Testis (tissue), 2 donors: ENCODE results near the gene IL18RAP.

ENCODE experiments used
- POLR2A ChIP-seq: fragments of 450-650 bp; IDR thresholded peaks from one replicate; pipeline ENCODE4 v1.6.1; 2017; ENCODE audit warnings: antibody characterized with exemption, mild to moderate bottlenecking, moderate library complexity
- TF ChIP-seq, protein P1 (sequence below), 3 experiments: fragments of 450-650 bp in 2 of 3; fragments of 200-600 bp in 1 of 3; sonication (generic) in 1 of 3; IDR thresholded peaks; one replicate each; pipeline ENCODE4 v1.5.1; 2016 to 2019; ENCODE audit warnings: antibody characterized with exemption in 3 of 3, mild to moderate bottlenecking in 2 of 3, moderate library complexity in 1 of 3

GRCh38 chr2:102423368-102423767 lies 408 bp downstream of the IL18RAP start:
- TF ChIP-seq, protein P1, sequence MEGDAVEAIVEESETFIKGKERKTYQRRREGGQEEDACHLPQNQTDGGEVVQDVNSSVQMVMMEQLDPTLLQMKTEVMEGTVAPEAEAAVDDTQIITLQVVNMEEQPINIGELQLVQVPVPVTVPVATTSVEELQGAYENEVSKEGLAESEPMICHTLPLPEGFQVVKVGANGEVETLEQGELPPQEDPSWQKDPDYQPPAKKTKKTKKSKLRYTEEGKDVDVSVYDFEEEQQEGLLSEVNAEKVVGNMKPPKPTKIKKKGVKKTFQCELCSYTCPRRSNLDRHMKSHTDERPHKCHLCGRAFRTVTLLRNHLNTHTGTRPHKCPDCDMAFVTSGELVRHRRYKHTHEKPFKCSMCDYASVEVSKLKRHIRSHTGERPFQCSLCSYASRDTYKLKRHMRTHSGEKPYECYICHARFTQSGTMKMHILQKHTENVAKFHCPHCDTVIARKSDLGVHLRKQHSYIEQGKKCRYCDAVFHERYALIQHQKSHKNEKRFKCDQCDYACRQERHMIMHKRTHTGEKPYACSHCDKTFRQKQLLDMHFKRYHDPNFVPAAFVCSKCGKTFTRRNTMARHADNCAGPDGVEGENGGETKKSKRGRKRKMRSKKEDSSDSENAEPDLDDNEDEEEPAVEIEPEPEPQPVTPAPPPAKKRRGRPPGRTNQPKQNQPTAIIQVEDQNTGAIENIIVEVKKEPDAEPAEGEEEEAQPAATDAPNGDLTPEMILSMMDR (IDR thresholded peaks at IDR 0.05) = no peak
- no peak for TF ChIP-seq POLR2A
